Measurements from ENCODE around the gene PCBD2. TPM values are rescaled to one million over a fixed set of nuclear protein-coding genes. Genes with fewer than 3 reads are reported as not detected.
A peak's percentile ranks its signal among the peaks of the same experiment; 100 is the strongest.
"Not testable (repeated sequence)": the region's sequence is repeated elsewhere in the genome, so short reads cannot be mapped to it uniquely, and the experiment has no call there.

Gene PCBD2
- total RNA-seq, 2 donors from 2014 or later = 10.5 to 15.7 TPM

GRCh38 chr5:134889335-134889734 is 15.6 kb upstream of the PCBD2 start:
- no peaks in the 10 kb centered on the region for H3K9me3 Mint-ChIP-seq
- peaks cover 18% of the 10 kb centered on the region for H3K36me3 Mint-ChIP-seq
- ATAC-seq (no peak), DNase-seq (ENCODE audit: low spot score) (no peak)
- H3K27ac Mint-ChIP-seq = no peak overlapping the region
- H3K27me3 Mint-ChIP-seq = no peaks in the 10 kb centered on the region
- peaks cover 0 to 28% of the 10 kb centered on the region in 2 donors for H3K4me1 Mint-ChIP-seq (ENCODE audit: low read depth in 2 of 2)
- H3K4me3 Mint-ChIP-seq = no peak overlapping the region

GRCh38 chr5:134891473-134891872 is 13.5 kb upstream of the PCBD2 start:
- H3K4me3 Mint-ChIP-seq = no peak overlapping the region
- ATAC-seq (no peak), DNase-seq (ENCODE audit: low spot score) (no peak)
- H3K4me1 Mint-ChIP-seq (ENCODE audit: low read depth in 2 of 2) = peaks cover 0 to 16% of the 10 kb centered on the region in 2 donors
- no peak overlapping the region for H3K27ac Mint-ChIP-seq
- H3K27me3 Mint-ChIP-seq = no peaks in the 10 kb centered on the region
- no peaks in the 10 kb centered on the region for H3K9me3 Mint-ChIP-seq
- peaks cover 18% of the 10 kb centered on the region for H3K36me3 Mint-ChIP-seq

- Mint-ChIP-seq H3K4me1 (ENCODE audit: low read depth in 2 of 2) (peaks cover 0 to 16% of the 10 kb centered on the region in 2 donors), H3K4me3 (no peak overlapping the region), H3K9me3 (no peaks in the 10 kb centered on the region), H3K27ac (no peak overlapping the region), H3K27me3 (no peaks in the 10 kb centered on the region), H3K36me3 (peaks cover 18% of the 10 kb centered on the region)
- ATAC-seq (no peak), DNase-seq (ENCODE audit: low spot score) (no peak)
Measured at GRCh38 chr5:134892282-134892681, 12.6 kb upstream of the PCBD2 start.

GRCh38 chr5:134892926-134893325 is 12.0 kb upstream of the PCBD2 start:
- Mint-ChIP-seq H3K9me3 (no peaks in the 10 kb centered on the region), H3K36me3 (peaks cover 18% of the 10 kb centered on the region), H3K27ac (no peak overlapping the region), H3K27me3 (no peaks in the 10 kb centered on the region), H3K4me3 (no peak overlapping the region), H3K4me1 (ENCODE audit: low read depth in 2 of 2) (peaks cover 0 to 10% of the 10 kb centered on the region in 2 donors)
- ATAC-seq = no peak
- DNase-seq (ENCODE audit: low spot score) = no peak

GRCh38 chr5:134893748-134894505 is 11.0 kb upstream of the PCBD2 start:
- ATAC-seq (no peak), DNase-seq (ENCODE audit: low spot score) (no peak)
- no peaks in the 10 kb centered on the region for H3K9me3 Mint-ChIP-seq
- peaks cover 18% of the 10 kb centered on the region for H3K36me3 Mint-ChIP-seq
- no peaks in the 10 kb centered on the region for H3K27me3 Mint-ChIP-seq
- no peak overlapping the region for H3K4me3 Mint-ChIP-seq
- peaks cover 0 to 10% of the 10 kb centered on the region in 2 donors for H3K4me1 Mint-ChIP-seq (ENCODE audit: low read depth in 2 of 2)
- peak overlapping the region in 1 of 2 donors; percentile 2 for H3K27ac Mint-ChIP-seq

- no peak overlapping the region for H3K4me3 Mint-ChIP-seq
- no peak for ATAC-seq
- DNase-seq (ENCODE audit: low spot score) = no peak
- no peaks in the 10 kb centered on the region for H3K27me3 Mint-ChIP-seq
- H3K27ac Mint-ChIP-seq = no peak overlapping the region
- no peaks in the 10 kb centered on the region for H3K9me3 Mint-ChIP-seq
- peaks cover 0 to 3% of the 10 kb centered on the region in 2 donors for H3K4me1 Mint-ChIP-seq (ENCODE audit: low read depth in 2 of 2)
- peaks cover 6% of the 10 kb centered on the region for H3K36me3 Mint-ChIP-seq
Measured at GRCh38 chr5:134902071-134902801, 2.7 kb upstream of the PCBD2 start.

GRCh38 chr5:134905246-134905996 is 490 bp downstream of the PCBD2 start:
- DNase-seq (ENCODE audit: low spot score) (no peak), ATAC-seq (peak; percentile 7 to 25)
- H3K4me3 Mint-ChIP-seq = peak overlapping the region; percentile 88
- peak overlapping the region; percentile 89 to 95 for H3K27ac Mint-ChIP-seq
- H3K4me1 Mint-ChIP-seq (ENCODE audit: low read depth in 2 of 2) = peaks cover 0 to 5% of the 10 kb centered on the region in 2 donors
- H3K27me3 Mint-ChIP-seq = no peaks in the 10 kb centered on the region
- no peaks in the 10 kb centered on the region for H3K9me3 Mint-ChIP-seq
- no peaks in the 10 kb centered on the region for H3K36me3 Mint-ChIP-seq

- Mint-ChIP-seq H3K4me3 (peak overlapping the region; percentile 48), H3K36me3 (peaks cover 5% of the 10 kb centered on the region), H3K27ac (no peak overlapping the region), H3K9me3 (no peaks in the 10 kb centered on the region), H3K4me1 (ENCODE audit: low read depth in 2 of 2) (peaks cover 0 to 5% of the 10 kb centered on the region in 2 donors), H3K27me3 (no peaks in the 10 kb centered on the region)
- ATAC-seq = no peak
- DNase-seq (ENCODE audit: low spot score) = no peak
Measured at GRCh38 chr5:134906811-134907210, 1.9 kb downstream of the PCBD2 start.

GRCh38 chr5:134910752-134911151 is 5.8 kb downstream of the PCBD2 start:
- not testable (repeated sequence) for DNase-seq (ENCODE audit: low spot score); ATAC-seq; H3K9me3 Mint-ChIP-seq; H3K4me1 Mint-ChIP-seq (ENCODE audit: low read depth in 2 of 2); H3K4me3 Mint-ChIP-seq; H3K27ac Mint-ChIP-seq; H3K27me3 Mint-ChIP-seq; H3K36me3 Mint-ChIP-seq

- Mint-ChIP-seq H3K4me1 (ENCODE audit: low read depth in 2 of 2) (peaks cover 0 to 4% of the 10 kb centered on the region in 2 donors), H3K9me3 (no peaks in the 10 kb centered on the region), H3K27ac (no peak overlapping the region), H3K4me3 (no peak overlapping the region), H3K36me3 (peaks cover 5% of the 10 kb centered on the region), H3K27me3 (no peaks in the 10 kb centered on the region)
- DNase-seq (ENCODE audit: low spot score) (no peak), ATAC-seq (no peak)
Measured at GRCh38 chr5:134911285-134912206, 6.6 kb downstream of the PCBD2 start.

GRCh38 chr5:134913254-134913653 is 8.3 kb downstream of the PCBD2 start:
- Mint-ChIP-seq H3K36me3 (peaks cover 5% of the 10 kb centered on the region), H3K27me3 (no peaks in the 10 kb centered on the region)

GRCh38 chr5:134913795-134914194 is 8.9 kb downstream of the PCBD2 start:
- ATAC-seq = peak in 1 of 2 donors; percentile 36
- Mint-ChIP-seq H3K4me3 (no peak overlapping the region), H3K4me1 (ENCODE audit: low read depth in 2 of 2) (peaks cover 0 to 3% of the 10 kb centered on the region in 2 donors)

More at GRCh38 chr5:134913254-134913653, 8.3 kb downstream of the PCBD2 start:
- peaks cover 0 to 5% of the 10 kb centered on the region in 2 donors for H3K4me1 Mint-ChIP-seq (ENCODE audit: low read depth in 2 of 2)
- no peaks in the 10 kb centered on the region for H3K9me3 Mint-ChIP-seq
- ATAC-seq = no peak
- H3K27ac Mint-ChIP-seq = no peak overlapping the region
- no peak overlapping the region for H3K4me3 Mint-ChIP-seq
- DNase-seq (ENCODE audit: low spot score) = no peak

More at GRCh38 chr5:134913795-134914194, 8.9 kb downstream of the PCBD2 start:
- DNase-seq (ENCODE audit: low spot score) = no peak
- peaks cover 5% of the 10 kb centered on the region for H3K36me3 Mint-ChIP-seq
- H3K27me3 Mint-ChIP-seq = no peaks in the 10 kb centered on the region
- no peak overlapping the region for H3K27ac Mint-ChIP-seq
- no peaks in the 10 kb centered on the region for H3K9me3 Mint-ChIP-seq

All from natural killer cell treated with Interleukin-12 subunit alpha and Interleukin-12 subunit beta and Interleukin-15 and Interleukin-18, amount 100 ng/mL, for 72 hours (primary cell).